Measurements from ENCODE around the gene PNMT. TPM values are rescaled to one million over a fixed set of nuclear protein-coding genes. Genes with fewer than 3 reads are reported as not detected.

PNMT gene
- total RNA-seq, 1 experiment from 2014 or later = 1.4 TPM

Other genes starting within 250 kb of the PNMT start
- 19.1 and 27.0 TPM in 2 replicates for gene MED1, start 217.2 kb upstream of the PNMT start, total RNA-seq (2014; rRNA removed)
- gene CDK12, start 207.0 kb upstream of the PNMT start, total RNA-seq (2014; rRNA removed) = 30.4 and 39.2 TPM in 2 replicates
- gene NEUROD2, start 60.5 kb upstream of the PNMT start, total RNA-seq (2014; rRNA removed) = not detected in 2 replicates
- 2.9 and 3.1 TPM in 2 replicates for gene PPP1R1B, start 41.5 kb upstream of the PNMT start, total RNA-seq (2014; rRNA removed)
- 30.5 and 56.4 TPM in 2 replicates for gene STARD3, start 31.3 kb upstream of the PNMT start, total RNA-seq (2014; rRNA removed)
- gene TCAP, start 3.1 kb upstream of the PNMT start, total RNA-seq (2014; rRNA removed) = 0.12 and 0.51 TPM in 2 replicates
- gene PGAP3, start 19.6 kb downstream of the PNMT start, total RNA-seq (2014; rRNA removed) = 5.9 and 10.3 TPM in 2 replicates
- gene ERBB2, start 31.6 kb downstream of the PNMT start, total RNA-seq (2014; rRNA removed) = 36.2 and 57.1 TPM in 2 replicates
- gene MIEN1, start 62.1 kb downstream of the PNMT start, total RNA-seq (2014; rRNA removed) = 52.0 and 57.8 TPM in 2 replicates
- gene GRB7, start 69.5 kb downstream of the PNMT start, total RNA-seq (2014; rRNA removed) = 21.2 and 31.3 TPM in 2 replicates
- under 0.01 TPM in 1 of 2 replicates, not detected in the other for gene IKZF3, start 195.9 kb downstream of the PNMT start, total RNA-seq (2014; rRNA removed)
- gene ZPBP2, start 199.7 kb downstream of the PNMT start, total RNA-seq (2014; rRNA removed) = not detected in 2 replicates